GF-D8 (cell line): ENCODE results near the gene IGSF22.
"Not testable (repeated sequence)": the region's sequence is repeated elsewhere in the genome, so short reads cannot be mapped to it uniquely, and the experiment has no call there.

Source experiments
- DNase-seq: peaks from one replicate; lab custom pipeline; 2025; lab: John Stamatoyannopoulos, UW

The IGSF22 gene

DNA sequence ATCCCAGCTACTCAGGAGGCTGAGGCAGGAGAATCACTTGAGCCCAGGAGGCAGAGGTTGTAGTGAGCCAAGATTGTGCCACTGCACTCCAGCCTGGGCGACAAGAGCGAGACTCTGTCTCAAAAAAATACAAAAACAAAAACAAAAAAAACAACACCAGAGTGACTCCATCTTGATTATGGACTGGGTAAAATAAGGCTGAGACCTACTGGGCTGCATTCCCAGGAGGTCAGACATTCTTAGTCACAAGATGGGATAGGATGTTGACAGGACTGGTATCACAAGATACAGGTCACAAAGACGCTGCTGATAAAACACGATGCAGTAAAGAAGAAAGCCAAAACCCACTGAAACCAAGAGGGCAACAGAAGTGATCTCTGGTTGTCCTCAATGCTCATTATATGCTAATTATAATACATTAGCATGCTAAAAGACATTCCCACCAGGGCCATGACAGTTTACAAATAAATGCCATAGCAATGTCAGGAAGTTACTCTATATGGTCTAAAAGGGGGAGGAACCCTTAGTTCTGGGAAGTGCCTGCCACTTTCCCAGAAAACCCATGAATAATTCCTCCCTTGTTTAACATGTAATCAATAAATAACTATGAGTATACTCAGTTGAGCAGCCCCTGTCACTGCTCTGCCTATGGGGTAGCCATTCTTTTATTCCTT, 34.4 kb downstream of the IGSF22 start:
- not testable (repeated sequence) for DNase-seq

DNA sequence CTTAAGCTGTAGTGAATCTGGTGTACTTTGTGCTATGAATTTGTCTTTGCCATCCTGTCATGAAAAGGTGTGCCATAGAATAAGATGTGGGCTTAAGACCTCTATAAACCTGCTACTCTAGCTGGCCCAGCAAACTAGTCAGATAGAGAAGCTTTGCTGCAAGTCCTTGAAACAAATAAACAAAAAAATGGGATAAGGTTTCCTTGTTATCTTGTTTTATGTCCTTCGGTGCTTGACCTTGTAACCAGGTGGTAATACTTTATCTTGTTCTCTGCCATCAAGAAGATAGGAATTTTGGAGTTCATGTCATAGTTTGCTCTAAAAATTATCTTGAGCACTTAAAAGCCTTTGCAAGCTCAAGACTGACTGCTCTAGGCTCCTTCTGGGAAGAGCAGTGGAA, 41.7 kb downstream of the IGSF22 start:
- no peak for DNase-seq

- DNase-seq, result no peak
Observed at GRCh38 chr11:18682466-18682865, 43.5 kb downstream of the IGSF22 start.

GRCh38 chr11:18681949-18682348, 44.0 kb downstream of the IGSF22 start:
- not testable (repeated sequence) for DNase-seq

GRCh38 chr11:18677560-18677959, 48.4 kb downstream of the IGSF22 start:
- no peak for DNase-seq

- DNase-seq, result no peak
Observed at GRCh38 chr11:18676803-18677202, 49.2 kb downstream of the IGSF22 start.

- not testable (repeated sequence) for DNase-seq
Observed at GRCh38 chr11:18672209-18672608, 53.8 kb downstream of the IGSF22 start.

DNA sequence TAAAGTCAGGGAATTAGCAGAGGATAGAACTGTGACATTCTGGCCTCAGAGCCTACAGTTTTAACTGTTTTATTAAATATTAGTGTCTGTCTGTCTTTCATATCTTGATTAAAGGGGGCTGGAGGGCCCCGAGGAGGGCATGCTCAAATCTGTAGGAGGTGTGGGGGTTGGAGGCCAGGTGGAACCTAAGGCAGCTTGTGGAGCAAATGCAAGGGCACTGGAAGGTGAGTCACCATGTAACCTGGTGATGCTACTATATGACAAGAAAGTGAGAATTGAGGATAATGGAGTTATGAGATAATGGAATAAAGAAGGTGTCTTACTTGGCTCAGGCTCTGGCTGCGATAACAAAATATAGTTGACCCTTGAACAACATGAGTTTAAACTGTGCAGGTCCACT, 54.7 kb downstream of the IGSF22 start:
- DNase-seq, result no peak

DNA sequence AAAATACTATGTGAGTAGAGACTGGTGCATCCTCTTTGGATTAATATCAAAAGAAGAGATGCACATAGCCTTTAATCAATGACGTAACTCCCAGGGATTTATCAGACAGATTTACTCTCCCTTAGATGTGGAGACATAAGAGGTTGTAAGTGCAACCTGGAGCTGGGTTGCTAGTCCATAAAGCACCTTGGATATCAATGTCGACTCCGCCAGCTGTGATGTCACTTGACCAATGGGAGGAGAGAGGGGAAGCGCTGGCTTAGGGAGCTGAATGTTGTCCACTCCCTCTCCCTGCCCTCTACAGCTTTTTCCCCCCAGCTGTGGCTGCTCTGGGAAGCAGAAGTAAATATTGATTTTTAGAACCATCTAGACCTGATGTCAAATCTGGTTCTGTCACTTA, 56.3 kb downstream of the IGSF22 start:
- DNase-seq, result no peak

DNA sequence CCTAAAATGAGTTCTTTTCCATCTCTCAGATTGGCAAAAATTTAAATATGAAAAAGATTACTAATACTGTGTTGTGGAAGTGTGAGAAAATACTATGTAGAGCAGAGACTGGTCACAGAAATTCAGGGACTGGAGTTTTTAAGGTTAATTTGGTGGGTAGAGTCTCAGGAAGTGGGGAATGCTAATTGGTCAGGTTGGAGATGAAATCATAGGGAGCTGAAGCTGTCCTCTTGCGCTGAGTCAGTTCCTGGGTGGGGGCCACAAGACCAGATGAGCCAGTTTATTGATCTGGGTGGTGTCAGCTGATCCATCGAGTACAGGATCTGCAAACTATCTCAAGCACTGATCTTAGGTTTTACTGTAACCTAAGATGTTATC, 56.8 kb downstream of the IGSF22 start:
- DNase-seq, result no peak

GRCh38 chr11:18668131-18668530, 57.9 kb downstream of the IGSF22 start:
- DNase-seq, result no peak

- not testable (repeated sequence) for DNase-seq
Observed at GRCh38 chr11:18665353-18665872, 60.6 kb downstream of the IGSF22 start.

DNA sequence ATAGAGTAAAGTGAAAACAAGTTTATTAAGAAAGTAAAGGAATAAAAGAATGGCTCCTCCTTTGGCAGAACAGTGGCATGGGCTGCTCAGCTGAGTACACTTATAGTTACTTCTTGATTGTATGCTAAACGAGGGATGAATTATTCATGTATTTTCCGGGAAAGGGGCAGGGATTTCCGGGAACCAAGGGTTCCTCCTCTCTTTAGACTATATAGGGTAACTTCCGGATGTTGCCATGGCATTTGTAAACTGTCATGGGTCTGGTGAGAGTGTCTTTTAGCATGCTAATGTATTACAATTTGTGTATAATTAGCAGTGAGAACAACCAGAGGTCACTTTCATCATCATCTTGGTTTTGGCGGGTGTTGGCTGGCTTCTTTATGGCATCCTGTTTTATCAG, 68.3 kb downstream of the IGSF22 start:
- DNase-seq, result no peak
